NAMALWA (cell line): ENCODE measurements around the gene LRP6.
"Not testable (repeated sequence)": the region's sequence is repeated elsewhere in the genome, so short reads cannot be mapped to it uniquely, and the experiment has no call there.

Source experiments
- DNase-seq: peaks from one replicate; pipeline ENCODE4 v3.0.0-alpha.2; 2015; ENCODE audit warnings: low spot score

LRP6 gene

DNA sequence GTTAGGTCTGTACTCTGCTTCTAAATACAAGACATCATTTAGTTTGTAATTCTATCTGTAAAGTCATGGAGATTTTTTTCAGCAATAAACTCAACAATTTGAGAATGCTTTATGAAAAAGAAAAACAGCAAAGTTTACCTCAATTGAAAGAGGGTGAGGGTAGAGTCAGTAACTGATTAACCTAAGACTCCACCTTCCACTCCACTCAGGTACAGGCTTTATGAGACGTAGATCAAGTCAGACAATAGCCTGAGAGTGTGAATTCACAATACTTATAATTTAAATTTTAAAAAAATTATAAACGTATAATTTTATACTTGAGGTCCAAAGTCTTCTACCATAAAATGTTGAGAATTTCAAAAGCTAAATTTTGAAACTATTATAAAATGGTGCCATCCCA, 150.2 kb downstream of the LRP6 start:
- DNase-seq = no peak

DNA sequence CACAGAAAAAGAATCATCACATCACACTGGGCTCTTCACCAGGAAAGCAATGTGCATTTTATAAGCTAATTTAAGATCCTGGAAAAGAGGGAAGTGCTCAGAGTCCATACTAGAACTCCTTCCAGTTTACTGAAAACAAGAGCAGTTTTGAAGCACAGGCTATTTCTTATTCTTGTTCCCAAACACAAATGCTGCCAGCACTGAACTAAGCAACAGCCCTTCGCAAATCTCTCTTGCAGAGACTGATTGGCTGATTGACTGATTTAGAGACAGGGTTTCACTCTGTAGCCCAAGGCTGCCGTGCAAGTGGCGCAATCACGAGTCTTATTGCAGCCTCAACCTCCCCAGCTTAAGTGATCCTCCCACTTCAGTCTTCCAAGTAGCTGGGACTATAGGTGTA, 151.3 kb downstream of the LRP6 start:
- no peak for DNase-seq

DNA sequence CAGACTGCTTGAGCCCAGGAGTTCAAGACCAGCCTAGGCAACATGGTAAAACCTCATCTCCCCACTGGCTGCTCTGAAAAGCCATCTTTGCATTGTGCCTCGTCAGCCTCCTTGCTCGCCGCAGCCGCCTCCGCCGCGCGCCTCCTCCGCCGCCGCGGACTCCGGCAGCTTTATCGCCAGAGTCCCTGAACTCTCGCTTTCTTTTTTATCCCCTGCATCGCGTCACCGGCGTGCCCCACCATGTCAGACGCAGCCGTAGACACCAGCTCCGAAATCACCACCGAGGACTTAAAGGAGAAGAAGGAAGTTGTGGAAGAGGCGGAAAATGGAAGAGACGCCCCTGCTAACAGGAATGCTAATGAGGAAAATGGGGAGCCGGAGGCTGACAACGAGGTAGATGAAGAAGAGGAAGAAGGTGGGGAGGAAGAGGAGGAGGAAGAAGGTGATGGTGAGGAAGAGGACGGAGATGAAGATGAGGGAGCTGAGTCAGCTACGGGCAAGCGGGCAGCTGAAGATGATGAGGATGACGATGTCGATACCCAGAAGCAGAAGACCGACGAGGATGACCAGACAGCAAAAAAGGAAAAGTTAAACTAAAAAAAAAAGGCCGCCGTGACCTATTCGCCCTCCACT, 155.8 kb downstream of the LRP6 start:
- DNase-seq = not testable (repeated sequence)

DNA sequence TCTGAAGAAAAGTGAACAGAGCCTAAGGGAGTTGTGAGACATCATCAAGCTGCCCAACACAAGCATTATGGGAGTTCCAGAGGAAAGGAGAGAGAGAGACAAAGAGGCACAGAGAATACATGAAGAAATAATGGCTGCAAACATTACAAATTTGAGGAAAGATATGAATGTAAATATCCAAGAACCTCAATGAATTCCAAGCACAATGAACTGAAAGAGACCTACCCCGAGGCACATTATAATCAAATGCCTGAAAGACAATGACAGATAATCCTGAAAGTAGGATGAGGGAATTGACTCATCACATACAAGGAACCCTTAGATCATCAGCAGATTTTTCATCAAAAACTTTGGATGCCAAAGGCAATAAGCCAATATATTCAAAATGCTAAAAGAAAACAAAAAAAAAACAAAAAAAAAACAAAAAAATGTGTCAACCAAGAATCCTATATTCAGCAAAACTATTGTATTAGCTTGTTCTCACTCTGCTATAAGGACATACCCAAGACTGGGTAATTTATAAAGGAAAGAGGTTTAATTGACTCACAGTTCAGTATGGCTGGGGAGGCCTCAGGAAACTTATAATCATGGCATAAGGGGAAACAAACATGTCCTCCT, 158.3 kb downstream of the LRP6 start:
- DNase-seq = no peak

DNA sequence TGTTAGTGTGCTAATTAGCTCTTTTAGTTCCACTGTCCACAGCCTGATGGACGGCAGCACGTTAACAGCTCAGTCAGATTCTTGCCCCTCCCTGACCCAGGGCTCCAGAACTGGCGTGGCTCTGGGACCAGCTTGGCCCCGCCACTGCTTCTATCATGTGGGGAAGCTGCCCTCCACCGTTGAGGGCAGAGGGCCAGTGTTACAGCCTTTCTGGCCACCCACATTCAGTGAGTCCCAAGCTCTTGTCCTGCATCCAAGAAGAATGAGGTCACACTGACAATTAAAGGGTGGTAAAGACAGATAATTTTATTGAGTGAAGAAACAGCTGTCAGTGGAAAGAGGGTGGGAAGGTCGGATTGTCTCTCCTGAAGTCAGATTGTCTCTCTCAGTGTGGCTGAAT, 159.2 kb downstream of the LRP6 start:
- DNase-seq = no peak

DNA sequence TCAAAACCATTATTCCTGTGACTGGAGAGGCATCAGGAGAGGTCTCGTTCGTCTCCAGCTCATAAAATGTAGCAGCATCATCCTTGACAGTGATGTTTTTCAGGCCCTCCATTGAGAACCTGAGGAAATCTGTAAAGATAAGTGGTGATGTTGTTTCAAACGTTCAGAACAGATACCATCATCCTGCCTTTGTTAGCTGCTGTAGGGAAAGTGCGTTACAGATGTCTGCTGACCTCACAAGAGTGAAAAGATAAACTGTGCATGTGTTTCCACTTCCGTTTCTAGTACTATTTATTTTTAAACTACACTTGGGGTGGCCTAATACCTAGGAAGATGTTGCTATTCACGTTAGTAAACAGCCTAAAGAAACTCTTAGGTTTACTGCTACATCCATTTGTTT, 167.7 kb downstream of the LRP6 start:
- no peak for DNase-seq

DNA sequence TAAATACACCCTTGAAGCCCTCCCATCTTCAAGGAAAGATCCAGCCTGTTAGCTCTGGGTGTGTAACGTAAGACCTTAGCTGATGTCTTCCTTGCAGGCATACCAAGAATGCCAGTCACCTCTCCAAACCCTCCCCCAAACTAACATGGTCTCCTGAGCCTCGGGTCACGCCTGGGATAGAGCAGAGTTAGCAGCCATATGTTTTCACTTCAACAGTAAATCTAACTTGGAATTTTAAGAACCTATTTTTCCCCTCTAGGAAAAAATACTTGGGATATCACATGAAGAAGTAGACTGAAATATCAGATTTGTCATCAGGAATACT, 168.2 kb downstream of the LRP6 start:
- no peak for DNase-seq

DNA sequence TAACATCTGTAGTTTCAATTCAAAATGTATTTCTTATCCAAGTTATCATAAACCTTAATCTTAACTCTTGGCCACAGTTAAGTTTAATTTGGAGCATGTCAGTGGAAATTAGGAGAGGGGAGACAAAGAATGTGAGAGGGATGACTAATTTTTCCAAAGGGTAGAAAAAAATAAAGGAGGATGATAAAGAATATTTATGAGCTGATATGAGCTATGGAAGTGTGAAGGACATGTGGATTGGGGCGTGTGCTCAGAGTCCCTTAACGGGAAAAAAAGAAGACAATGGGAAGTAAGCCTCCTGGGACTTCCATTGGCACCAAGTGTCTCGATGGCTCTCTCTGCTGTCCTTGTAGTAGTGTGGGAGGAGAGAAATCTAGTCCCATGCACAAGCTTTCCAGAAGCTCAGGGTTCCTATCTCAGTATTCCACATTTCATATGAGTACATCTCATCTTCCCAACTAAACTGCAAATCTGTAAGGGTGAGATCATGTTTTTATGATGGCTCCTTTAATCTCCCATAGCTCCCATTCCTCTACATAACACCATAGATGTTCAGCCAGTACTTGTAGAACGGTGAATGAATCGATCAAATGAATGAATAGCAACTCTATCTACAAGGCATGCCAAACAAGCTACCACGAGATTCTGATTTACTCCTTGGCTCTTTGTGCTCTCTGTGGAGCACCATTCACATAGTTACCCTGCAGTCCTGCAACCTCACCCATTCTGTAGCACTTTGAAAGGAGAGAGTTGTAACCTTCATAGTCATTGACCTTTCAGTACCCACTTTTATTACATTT, 168.8 kb downstream of the LRP6 start:
- no peak for DNase-seq

DNA sequence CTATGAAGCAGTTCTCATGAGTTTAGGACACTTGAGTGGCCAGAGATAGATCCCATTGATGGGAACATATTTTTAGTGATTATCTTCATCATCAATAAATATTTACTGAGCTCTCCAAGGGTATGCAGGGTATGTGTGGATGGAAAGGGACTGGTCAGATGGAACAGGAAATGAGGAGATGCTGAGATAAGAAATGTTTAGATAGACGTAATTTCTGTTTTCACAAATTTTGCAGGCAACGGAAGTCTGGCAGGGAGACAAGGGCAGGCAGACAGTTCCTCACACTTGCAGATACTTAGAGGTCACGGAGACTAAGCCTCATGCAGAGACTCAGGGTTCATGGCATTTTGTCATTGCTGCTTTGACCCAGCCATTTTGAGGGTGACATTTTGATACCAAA, 171.8 kb downstream of the LRP6 start:
- DNase-seq = no peak

DNA sequence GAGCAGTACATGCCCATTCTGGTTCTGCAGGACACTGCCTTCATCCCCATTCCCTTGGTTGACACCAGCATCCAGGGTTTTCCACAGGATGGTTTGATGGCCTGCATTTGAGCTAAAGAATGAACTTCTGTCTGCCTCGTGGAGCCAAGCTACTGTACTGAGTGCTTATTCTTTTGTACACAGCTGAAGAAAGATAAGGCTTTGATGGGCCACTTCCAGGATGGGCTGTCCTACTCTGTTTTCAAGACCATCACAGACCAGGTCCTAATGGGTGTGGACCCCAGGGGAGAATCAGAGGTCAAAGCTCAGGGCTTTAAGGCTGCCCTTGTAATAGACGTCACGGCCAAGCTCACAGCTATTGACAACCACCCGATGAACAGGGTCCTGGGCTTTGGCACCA, 172.4 kb downstream of the LRP6 start:
- no peak for DNase-seq

DNA sequence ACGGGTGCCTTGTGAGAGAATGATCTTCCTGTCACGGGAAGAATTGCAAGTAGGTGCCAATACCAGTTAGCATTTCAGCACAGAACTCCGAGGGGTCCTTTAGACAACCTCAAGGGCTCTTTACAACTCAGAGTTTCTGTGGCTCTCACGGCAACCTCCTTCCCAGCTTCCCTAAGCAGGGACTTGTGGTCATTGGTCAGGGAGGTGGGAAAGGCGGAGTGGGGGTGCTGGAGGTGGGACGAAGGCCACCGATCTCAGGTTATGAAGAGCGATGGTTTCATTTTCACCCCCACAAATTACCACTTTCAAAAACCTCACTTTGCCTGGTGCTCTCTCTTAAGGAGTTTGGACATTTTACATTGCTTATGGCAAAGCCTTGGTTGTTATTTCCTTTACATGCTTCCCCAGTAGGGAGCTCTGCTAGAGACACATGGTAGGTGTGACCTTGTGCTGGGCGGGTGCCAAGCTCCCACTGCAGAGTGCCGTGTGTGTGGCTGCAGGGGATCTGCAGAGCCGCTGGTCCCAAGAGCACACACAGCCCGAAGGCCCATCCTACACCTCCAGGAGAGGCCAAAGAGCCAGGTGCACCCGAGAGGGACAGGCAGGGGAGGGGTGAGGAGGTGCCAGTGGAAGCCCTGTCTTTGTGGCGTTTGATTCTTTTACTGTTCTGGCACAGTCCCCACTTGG, 174.7 kb downstream of the LRP6 start:
- no peak for DNase-seq

DNA sequence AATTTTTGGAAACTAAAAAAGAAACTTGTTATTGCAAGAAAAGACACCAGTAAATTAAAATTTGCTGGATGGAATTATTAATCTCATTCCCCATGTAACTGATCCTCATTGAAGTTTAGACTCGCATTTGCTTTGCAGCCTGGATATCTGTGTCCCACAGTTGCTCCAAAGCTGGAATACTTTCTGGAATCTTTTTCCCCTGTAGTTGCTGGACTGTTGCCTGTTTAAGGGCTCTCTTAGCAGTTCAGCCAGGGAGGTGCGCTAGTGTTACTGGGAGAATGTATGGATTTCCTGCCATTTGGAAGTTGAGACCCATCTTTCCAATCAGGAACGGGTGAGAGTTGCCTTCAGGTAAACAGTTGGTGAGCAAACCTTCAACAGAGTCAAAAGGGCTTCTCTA, 175.8 kb downstream of the LRP6 start:
- no peak for DNase-seq

DNA sequence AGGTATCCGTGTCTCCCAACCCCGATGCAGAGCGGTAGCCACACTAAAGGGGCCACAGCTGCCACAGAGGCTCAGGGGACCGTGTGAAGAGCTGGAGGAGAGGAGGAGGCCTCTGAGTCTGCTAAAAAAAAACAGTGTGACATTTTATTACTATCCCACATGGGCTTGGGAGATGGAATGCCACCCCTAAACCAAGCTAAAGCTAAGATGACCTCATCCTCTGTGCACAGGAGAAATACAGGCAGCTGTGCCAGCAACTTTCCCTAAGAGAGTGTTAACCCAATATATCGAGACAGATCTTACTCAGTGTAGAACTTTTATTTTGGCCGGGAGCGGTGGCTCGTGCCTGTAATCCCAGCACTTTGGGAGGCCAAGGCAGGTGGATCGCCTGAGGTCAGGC, 178.1 kb downstream of the LRP6 start:
- DNase-seq = no peak

DNA sequence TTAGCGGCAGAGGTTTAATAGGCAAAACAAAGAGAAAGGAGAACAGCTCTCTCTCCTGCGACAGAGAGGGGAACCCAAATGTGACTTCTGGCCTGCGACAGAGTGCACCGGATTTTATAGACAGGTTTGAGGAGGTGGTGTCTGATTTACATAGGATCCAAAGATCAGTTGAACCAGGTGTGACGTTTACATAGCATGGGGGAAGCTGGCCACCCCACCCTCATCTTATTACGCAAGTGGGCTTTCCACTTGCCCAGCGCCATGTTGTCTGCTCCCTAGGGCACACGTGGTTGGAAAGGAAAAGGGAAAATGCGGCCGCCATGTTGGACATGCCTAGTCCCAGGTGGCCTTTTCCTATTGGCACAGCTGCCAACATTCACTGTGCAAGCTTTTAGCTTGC, 178.7 kb downstream of the LRP6 start:
- no peak for DNase-seq

DNA sequence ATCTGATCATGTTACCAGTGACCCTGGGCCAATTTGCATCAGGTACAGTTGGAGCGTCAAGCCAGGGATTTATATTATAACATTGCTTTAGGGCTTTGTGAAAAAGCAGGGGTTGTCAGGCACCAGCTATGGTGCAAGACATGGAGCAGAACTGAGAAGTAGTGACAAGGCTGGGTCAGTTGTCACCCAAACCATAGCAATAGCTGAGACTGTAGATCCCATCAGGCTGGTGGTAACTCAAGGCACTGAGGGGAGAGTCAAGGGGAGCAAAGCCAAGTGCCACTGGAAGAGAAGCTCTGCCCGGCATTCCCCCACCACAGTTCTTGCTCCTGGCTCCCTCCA, 179.2 kb downstream of the LRP6 start:
- DNase-seq = no peak

DNA sequence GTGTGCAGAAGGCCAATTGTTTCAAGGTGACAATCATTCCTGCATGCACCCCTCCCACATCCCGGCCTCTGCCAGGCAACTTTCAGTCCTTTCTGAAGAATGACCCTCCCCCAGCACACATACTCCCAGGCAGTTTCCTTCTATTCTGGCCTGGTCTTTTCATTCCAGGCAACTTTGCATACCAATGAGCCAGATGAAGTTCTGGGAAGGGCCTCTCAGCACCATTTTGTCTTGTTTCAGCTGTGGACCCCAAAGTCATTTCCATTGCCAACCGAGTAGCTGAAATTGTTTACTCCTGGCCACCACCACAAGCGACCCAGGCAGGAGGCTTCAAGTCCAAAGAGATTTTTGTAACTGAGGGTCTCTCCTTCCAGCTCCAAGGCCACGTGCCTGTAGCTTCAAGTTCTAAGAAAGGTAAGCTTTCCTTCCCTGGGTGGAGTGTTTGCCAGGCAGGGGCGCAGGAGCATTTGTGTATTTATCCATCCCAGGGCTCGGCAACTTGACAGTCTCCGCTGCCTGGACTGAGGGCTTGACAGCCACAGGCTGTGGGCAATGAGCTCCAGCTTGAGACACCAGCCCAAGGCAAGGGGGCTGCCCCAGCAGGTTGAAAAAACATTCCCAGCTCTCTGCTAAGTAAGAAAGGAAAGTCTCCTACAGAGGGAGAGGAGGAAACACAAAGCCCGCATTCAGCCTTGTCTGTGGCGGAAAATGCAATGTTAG, 179.7 kb downstream of the LRP6 start:
- DNase-seq = no peak

DNA sequence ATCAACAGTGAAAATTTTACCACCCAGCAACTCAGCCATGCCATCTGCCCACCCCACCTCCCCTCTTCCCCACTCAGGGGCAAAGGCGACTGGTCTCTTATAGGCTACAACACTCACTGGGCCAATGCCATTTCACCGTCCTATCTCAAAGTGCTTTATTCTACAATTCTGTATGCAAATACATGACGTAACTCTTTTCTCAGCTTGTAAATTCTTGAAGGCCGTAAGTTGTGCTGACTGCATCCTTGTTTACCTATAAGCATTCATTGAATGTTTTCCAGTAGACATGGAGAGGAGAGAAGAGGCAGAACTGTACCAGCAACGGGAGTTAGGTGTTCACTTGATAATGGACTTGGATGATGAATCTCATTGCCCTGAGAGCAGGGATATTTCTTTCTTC, 180.5 kb downstream of the LRP6 start:
- no peak for DNase-seq

DNA sequence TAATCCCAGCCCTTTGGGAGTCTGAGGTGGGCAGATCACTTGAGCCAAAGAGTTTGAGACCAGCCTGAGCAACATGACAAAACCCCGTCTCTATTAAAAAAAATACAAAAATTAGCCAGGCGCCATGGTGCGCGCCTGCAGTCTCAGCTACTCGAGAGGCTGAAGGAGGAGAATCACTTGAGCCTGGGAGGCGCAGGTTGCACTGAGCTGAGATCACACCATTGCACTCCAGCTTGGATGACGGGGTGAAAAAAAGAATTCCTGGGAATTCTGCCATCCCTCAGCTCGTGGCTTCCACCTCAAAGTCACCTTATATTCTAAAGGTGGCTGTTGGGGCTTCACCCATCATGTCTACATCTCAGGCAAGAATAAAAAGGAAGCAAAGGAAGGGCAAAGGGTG, 183.2 kb downstream of the LRP6 start:
- DNase-seq = no peak

DNA sequence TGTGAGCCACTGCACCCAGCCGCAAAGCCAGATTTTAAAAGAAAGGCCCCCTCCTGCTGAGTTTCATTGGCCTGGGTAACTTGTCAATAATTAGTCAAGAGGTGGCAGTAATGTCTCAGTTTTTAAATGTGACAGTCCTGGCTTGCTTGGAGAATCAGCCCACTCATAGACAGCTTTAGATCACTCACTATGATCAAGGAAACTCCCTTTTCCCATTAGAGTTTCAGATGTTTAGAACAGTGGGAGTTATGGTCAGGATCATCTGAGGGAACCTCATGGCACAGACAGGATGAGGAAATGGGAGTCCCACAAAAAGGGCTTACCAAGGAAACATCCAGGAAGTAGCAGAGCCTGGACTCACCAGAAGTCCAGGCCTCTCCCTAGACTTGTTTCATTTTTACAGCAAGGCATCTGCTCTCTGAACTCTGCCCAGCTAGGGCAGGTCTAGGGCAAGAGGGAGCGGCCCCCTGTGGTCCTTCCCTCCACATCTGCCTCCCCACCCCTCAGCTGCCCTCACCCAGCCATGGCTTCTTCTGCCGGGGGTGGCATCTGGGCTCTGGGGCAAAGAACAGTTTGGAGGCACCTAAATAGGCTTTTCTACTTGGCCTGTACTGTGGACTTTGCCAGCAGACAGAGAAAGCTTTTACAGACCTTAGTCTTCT, 184.9 kb downstream of the LRP6 start:
- DNase-seq = peak; percentile 79

DNA sequence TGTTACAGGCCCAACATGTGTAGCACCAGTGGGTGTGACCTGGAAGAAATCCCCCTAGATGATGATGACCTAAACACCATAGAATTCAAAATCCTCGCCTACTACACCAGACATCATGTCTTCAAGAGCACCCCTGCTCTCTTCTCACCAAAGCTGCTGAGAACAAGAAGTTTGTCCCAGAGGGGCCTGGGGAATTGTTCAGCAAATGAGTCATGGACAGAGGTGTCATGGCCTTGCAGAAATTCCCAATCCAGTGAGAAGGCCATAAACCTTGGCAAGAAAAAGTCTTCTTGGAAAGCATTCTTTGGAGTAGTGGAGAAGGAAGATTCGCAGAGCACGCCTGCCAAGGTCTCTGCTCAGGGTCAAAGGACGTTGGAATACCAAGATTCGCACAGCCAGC, 187.6 kb downstream of the LRP6 start:
- no peak for DNase-seq

DNA sequence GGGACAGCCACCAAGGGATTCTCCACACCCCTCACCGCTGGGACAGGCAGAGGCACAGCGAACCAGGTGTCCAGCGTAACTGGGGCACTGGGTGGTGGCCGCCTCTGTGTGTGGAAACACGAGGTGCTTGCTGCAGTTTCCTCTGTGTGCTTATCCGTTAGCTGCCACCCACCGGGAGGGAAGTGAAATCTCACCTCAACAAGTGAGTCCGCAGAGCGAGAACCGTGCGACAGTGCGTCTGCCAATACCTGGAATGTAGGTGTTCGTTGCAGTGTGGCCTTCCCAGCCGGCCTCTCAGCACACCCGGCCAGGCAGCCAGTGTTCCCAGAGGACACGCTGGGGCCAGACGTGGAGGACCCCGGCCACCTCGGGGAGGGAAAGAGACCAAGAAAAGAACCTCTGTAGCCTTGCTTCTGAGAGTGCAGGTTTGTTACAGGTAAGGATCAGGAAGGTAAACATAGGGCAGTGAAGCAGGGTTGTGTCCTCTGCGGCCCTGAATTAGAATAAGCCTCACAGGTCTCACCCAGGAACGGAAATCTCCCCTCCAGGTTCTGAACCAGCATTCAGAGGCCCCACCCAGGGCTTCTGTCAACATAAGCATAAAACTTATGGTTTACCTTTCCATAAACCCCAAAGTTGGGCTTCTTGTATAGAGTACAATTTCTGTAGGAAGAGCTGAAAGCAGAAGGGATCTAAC, 194.6 kb downstream of the LRP6 start:
- DNase-seq = no peak
